ENCODE results near the gene SLC12A9. TPM values are rescaled to one million over a fixed set of nuclear protein-coding genes. Genes with fewer than 3 reads are reported as not detected.

The SLC12A9 gene
- total RNA-seq, 1 experiment from 2014 or later: 24.6 TPM

DNA sequence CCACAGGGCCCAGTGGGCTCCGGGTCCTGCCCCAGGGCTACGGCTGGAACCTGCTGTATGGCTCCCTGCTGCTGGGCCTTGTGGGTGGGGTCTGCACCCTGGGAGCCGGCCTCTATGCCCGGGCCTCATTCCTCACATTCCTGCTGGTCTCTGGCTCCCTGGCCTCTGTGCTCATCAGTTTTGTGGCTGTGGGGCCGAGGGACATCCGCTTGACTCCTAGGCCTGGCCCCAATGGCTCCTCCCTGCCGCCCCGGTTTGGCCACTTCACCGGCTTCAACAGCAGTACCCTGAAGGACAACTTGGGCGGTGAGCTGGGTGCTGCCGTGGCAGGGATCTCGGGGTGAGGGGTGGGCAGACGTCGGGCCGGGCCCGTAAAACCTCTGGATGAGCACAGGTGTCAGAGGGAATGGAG is 4.4 kb downstream of the SLC12A9 start:
- no peak overlapping the region for H3K4me2 ChIP-seq (ENCODE audit: low read length)
- BruUV-seq (replicated peaks): no TSS peak
- DNase-seq (ENCODE audit: low read depth, low spot score) (no peak), ATAC-seq (no peak)
- POLR2A ChIA-PET: no interaction called here
- RAD21 ChIA-PET (ENCODE audit: low non-redundant PET in 1 of 2, low total read pairs in 2 of 2, uncharacterized antibody in 2 of 2, unreplicated experiment in 2 of 2): no interaction called here
- peaks cover 0 to 8% of the 10 kb centered on the region in 2 experiments; a peak in 1 of 4 replicates for H3K4me1 ChIP-seq (ENCODE audit: control insufficient read depth in 1 of 2, insufficient read depth in 2 of 2, low read length in 2 of 2)
- CTCF ChIA-PET: no interaction called here
- no peak overlapping the region for H3K27ac ChIP-seq (ENCODE audit: low read depth, low read length)
- intact Hi-C loops (cut with micrococcal nuclease): no loop called here
- no peaks in the 10 kb centered on the region for H3K9me2 ChIP-seq (ENCODE audit: insufficient read depth)
- no peaks in the 10 kb centered on the region for H4K20me1 ChIP-seq (ENCODE audit: insufficient read depth)
- H2AFZ ChIP-seq (ENCODE audit: low read depth, low read length, poor library complexity, severe bottlenecking): no peak overlapping the region
- H3K9me3 ChIP-seq (ENCODE audit: control insufficient read depth in 1 of 2, insufficient read depth in 1 of 2, low read depth in 1 of 2, low read length in 2 of 2): no peaks in the 10 kb centered on the region
- H3K9ac ChIP-seq (ENCODE audit: low read length): no peak overlapping the region
- peaks cover 0 to 13% of the 10 kb centered on the region in 2 experiments; a peak in 2 of 4 replicates for H3K36me3 ChIP-seq (ENCODE audit: control insufficient read depth in 1 of 2, insufficient read depth in 2 of 2, low read length in 2 of 2)
- TF ChIP-seq, protein P1, sequence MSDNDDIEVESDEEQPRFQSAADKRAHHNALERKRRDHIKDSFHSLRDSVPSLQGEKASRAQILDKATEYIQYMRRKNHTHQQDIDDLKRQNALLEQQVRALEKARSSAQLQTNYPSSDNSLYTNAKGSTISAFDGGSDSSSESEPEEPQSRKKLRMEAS (IDR thresholded peaks at IDR 0.05): no peak
- no peak for TF ChIP-seq FOSL1 (IDR thresholded peaks at IDR 0.05; ENCODE audit: low read depth)
- no peak for TF ChIP-seq ELF1 (IDR thresholded peaks at IDR 0.05; ENCODE audit: borderline replicate concordance, low read depth)
- TF ChIP-seq CEBPB (IDR thresholded peaks at IDR 0.05; ENCODE audit: low read depth): no peak
- TF ChIP-seq SRF (IDR thresholded peaks at IDR 0.05; ENCODE audit: low read depth): no peak
- TF ChIP-seq, protein P2, sequence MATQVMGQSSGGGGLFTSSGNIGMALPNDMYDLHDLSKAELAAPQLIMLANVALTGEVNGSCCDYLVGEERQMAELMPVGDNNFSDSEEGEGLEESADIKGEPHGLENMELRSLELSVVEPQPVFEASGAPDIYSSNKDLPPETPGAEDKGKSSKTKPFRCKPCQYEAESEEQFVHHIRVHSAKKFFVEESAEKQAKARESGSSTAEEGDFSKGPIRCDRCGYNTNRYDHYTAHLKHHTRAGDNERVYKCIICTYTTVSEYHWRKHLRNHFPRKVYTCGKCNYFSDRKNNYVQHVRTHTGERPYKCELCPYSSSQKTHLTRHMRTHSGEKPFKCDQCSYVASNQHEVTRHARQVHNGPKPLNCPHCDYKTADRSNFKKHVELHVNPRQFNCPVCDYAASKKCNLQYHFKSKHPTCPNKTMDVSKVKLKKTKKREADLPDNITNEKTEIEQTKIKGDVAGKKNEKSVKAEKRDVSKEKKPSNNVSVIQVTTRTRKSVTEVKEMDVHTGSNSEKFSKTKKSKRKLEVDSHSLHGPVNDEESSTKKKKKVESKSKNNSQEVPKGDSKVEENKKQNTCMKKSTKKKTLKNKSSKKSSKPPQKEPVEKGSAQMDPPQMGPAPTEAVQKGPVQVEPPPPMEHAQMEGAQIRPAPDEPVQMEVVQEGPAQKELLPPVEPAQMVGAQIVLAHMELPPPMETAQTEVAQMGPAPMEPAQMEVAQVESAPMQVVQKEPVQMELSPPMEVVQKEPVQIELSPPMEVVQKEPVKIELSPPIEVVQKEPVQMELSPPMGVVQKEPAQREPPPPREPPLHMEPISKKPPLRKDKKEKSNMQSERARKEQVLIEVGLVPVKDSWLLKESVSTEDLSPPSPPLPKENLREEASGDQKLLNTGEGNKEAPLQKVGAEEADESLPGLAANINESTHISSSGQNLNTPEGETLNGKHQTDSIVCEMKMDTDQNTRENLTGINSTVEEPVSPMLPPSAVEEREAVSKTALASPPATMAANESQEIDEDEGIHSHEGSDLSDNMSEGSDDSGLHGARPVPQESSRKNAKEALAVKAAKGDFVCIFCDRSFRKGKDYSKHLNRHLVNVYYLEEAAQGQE (IDR thresholded peaks at IDR 0.05; ENCODE audit: low read depth): no peak
- TF ChIP-seq EZH2 (IDR thresholded peaks at IDR 0.05): no peak
- no peak for TF ChIP-seq SP1 (IDR thresholded peaks at IDR 0.05; ENCODE audit: low read depth)
- no peak for TF ChIP-seq POLR2A (IDR thresholded peaks at IDR 0.05; ENCODE audit: borderline replicate concordance, extremely low read depth, insufficient read depth, insufficient read length)
- H3K27me3 ChIP-seq (ENCODE audit: insufficient read depth, low read length): no peaks in the 10 kb centered on the region
- H3K4me3 ChIP-seq (replicated peaks in 1 of 2; ENCODE audit: low read depth in 1 of 2, low read length in 2 of 2): no peak overlapping the region
- peaks cover 18% of the 10 kb centered on the region; the same call in 1 of the 2 replicates for H3K79me2 ChIP-seq (ENCODE audit: insufficient read depth, low read length)
